Erythroblast (primary cell): ENCODE results near the gene GPR27.

Source experiments
- GATA1 ChIP-seq: IDR thresholded peaks from 2 replicates; pipeline ENCODE4 v1.6.1; 2011; ENCODE audit warnings: low read depth, mild to moderate bottlenecking, control low read depth, low read length, moderate library complexity
- POLR2A ChIP-seq: IDR thresholded peaks from 2 replicates; pipeline ENCODE4 v1.6.1; 2011; ENCODE audit warnings: mild to moderate bottlenecking, low read length

- TF ChIP-seq POLR2A (no peak), GATA1 (no peak)
Observed at GRCh38 chr3:71710906-71711494, 42.7 kb upstream of the GPR27 start.
